GM10266 (cell line): Measurements from ENCODE around the gene PTCHD1.

ENCODE experiments used
- DNase-seq: peaks from one replicate; pipeline ENCODE4 v3.0.0; 2012; ENCODE audit errors: extremely low spot score
- CTCF ChIP-seq: IDR thresholded peaks from 2 replicates; pipeline ENCODE4 v1.5.1; 2012; ENCODE audit warnings: mild to moderate bottlenecking, low read depth; ENCODE audit not compliant: control insufficient read depth, insufficient read depth; ENCODE audit errors: missing control alignments

The PTCHD1 gene

GRCh38 chrX:23435108-23435507, 100.5 kb downstream of the PTCHD1 start:
- no peak for TF ChIP-seq CTCF
- no peak for DNase-seq

DNA sequence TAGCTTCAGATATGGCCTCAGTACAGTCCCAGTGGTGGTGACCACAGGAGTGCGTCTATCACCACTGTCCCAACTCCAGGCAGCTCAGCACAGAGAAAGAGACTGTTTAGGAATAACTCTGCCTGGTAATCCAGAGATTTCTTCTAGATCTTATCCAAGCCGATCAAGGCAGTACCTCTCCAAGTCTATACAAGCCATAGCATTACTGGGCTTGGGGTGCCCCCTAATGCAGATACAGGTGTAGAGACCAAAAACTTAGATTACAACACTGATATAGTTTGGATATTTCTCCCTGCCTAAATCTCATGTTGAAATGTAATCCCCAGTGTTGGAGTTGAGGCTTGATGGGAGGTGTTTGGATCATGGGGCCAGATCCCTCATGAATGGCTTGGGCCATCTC, 100.9 kb downstream of the PTCHD1 start:
- no peak for DNase-seq
- no peak for TF ChIP-seq CTCF

GRCh38 chrX:23436875-23437274, 102.2 kb downstream of the PTCHD1 start:
- DNase-seq, result no peak
- no peak for TF ChIP-seq CTCF

DNA sequence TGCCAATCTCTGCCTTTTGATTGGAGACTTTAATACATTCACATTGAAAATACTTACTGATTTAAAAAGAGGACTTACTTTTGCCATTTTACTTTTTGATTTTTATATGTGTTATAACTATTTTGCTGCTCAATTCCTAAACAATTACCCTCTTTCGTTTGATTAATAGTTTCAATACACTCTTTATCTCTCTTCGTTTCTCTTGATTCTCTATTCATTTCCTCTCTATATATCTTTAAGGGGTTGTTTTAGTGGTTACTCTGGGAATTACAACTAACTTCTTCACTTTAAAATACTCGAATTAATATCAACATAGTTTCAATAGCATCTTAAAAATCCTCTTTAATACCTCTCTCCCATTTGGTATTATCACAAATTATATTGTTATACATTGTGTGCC, 116.6 kb downstream of the PTCHD1 start:
- no peak for TF ChIP-seq CTCF
- no peak for DNase-seq
